ENCODE data around the gene TRIO.
"Not testable (repeated sequence)": the region's sequence is repeated elsewhere in the genome, so short reads cannot be mapped to it uniquely, and the experiment has no call there.

The TRIO gene

GRCh38 chr5:14525397-14525796 lies 382.3 kb downstream of the TRIO start:
- no peak for DNase-seq

- no peak for DNase-seq
Observed at GRCh38 chr5:14526493-14526892, 383.4 kb downstream of the TRIO start.

DNA sequence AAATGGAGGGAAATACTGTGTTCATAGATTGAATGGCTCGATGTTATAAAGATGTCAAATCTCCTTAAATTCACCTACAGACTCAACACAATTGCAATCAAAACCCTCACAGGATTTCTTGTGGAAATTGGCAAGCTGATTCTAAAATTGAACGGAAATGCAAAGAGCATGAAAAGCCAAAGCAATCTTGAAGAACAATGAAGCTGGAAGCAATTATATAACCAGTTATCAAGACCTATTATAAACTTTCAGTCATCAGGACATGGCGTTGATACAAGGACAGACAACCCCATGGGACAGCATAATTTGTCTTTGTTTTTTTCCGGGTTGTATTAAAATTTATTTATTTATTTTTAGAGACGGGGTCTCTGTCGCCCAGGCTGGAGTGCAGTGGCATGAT lies 385.0 kb downstream of the TRIO start:
- DNase-seq = no peak

DNA sequence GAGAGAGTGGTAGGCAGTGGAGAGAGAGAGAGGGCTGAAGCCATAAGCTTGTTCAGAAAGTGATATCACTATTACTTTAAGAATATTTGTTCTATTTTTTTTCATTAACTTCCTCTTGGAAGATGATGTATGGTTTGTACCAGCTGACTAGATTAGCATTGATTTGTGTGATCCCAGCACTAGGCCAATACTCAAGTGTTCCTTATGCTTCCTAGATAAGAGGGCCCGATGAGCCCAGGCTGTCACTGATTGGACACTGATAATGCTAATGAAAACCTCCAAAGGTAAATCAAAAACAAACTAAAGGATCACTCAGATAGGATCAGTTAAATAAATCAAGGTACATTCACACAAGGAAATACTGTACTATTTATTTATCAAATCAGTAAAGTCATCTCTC lies 385.8 kb downstream of the TRIO start:
- DNase-seq = no peak

DNA sequence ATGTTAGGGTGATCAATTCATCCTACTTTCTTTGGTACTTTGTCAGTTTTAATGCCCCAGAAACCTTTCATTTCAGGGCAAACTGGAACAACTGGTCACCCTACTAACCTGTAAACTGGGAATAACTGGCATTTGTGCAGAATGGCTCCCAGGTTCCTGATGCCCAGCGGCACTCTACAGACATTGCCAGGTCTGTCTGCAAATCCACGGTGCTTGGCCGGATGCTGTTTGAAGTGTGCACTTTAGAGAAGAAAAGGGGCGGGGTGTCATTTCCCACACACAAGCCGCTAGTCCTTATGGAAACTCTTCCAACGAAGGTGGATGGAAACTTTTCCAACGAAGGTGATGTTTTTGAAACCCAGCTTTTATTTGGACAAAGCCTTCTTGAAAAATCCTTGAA lies 388.5 kb downstream of the TRIO start:
- no peak for DNase-seq

DNA sequence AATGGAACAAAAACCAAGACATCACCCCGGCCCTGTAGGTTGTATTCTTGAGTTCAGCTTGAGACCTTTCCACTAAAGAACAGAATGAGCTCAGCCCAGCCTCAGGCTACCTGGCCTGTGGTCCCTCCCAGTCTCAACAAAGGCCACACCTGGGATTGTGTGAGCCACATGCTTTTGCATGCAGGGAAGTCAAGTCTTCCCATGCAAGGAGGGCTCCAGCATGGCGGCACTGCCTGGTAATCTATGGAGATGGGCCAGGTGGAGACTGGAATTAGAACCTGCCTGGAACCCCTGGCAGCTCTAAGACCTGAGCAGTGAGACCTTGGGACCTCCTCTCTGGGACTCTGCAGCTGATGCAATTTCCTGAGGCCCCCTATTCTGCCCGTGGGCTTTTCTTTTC lies 389.0 kb downstream of the TRIO start:
- no peak for DNase-seq

GRCh38 chr5:14534773-14535172 lies 391.6 kb downstream of the TRIO start:
- DNase-seq = no peak

DNA sequence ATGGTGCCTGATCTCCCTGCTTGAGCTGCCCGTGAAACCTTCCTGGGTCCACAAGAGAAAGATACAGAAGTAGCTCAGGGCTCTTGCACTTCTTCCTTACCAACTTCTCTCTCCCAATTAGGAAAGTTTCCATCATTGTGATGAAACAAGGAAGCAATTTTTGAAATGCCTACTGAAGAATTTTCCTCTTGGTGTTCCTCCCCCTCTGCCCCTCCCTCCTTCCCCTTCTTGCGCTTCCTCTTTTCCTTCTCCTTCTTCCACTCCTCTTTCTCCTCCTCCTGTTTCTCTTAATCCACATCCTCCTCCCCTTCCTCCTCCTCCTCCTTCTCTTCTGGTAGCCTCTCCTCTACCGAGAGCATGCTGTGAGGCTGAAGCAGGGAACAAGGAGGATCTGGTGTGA lies 402.2 kb downstream of the TRIO start:
- DNase-seq = no peak

DNA sequence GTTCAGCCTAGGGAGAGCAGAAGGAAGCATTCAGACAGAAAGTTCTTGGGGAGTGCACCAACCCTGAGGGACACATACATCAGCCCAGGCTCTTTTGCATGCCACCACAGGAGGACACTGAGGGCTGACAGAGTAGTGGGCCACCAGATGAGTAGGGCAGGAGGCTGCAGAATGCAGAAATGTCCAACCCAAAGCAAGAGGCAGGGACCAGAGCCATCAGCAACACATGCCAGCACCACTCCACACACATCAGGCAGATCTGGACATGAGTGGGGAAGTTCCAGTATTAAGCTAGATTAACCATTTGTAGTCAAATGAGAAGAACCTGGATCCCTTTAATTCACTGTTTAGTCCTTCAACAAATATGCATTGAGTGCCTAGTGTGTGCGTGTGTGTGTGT lies 402.7 kb downstream of the TRIO start:
- DNase-seq = no peak

GRCh38 chr5:14547666-14548065 lies 404.5 kb downstream of the TRIO start:
- peak; percentile 19 for DNase-seq

DNA sequence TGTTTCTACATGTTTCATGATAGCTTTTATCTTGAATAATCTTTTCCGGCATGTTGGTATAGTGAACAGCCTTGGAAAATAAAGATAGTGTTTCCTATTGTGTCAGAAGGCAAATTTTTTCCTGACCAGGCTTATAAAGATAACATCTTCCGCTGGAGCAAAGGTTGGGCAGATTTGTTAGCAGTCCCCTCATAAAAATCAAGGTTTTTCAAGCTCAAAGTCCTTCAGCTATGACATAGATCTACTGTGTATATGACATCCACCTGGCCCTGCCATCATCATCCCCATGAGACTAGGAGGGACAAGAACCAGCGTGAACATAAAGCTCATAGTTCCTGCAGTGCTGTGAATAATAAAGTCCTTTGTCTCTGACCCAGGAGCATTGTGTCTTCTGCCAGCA lies 408.1 kb downstream of the TRIO start:
- no peak for DNase-seq

- no peak for DNase-seq
Observed at GRCh38 chr5:14552017-14552416, 408.9 kb downstream of the TRIO start.

- not testable (repeated sequence) for DNase-seq
Observed at GRCh38 chr5:14554288-14554687, 411.1 kb downstream of the TRIO start.

DNA sequence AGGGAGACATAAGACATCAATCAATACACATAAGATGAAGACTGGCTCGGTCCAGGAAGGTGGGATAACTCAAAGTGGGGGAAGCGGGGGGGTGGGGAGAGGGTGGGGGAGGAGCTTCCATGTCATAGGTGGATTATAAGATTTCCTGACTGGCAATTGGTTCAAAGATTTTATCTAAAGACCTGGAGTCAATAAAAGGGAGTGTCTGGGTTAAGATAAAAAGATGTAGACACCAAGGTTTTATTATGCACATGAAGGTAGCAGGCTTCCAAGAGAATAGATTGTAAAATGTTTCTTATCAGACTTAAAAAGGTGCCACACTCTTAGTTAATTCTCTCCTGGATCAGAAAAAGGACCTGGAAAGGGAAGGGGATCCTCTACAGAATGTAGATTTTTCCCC lies 412.9 kb downstream of the TRIO start:
- no peak for DNase-seq

DNA sequence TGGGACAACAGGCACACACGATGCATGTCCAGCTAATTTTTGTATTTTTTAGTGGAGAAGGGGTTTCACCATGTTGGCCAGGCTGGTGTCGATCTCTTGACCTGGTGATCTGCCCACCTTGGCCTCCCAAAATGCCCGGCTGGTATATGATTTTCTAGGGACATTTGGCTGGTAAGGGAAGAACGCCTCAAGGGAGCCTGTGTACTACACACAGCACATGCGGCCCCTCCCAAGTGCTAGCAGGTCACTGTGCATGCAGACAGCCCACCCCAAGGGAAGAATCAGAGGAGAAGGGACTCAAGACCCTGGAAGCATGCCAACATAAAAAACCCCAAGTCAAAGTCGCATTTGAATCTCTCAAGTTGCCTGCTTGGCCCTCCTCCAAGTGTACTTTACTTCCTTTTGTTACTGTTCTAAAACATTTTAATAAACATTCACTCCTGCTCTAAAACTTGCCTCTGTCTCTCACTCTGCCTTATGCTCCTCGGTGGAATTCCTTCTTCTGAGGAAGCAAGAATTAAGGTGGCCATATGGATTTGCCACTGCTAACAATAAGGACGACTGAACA lies 414.1 kb downstream of the TRIO start:
- peak; percentile 32 for DNase-seq

DNA sequence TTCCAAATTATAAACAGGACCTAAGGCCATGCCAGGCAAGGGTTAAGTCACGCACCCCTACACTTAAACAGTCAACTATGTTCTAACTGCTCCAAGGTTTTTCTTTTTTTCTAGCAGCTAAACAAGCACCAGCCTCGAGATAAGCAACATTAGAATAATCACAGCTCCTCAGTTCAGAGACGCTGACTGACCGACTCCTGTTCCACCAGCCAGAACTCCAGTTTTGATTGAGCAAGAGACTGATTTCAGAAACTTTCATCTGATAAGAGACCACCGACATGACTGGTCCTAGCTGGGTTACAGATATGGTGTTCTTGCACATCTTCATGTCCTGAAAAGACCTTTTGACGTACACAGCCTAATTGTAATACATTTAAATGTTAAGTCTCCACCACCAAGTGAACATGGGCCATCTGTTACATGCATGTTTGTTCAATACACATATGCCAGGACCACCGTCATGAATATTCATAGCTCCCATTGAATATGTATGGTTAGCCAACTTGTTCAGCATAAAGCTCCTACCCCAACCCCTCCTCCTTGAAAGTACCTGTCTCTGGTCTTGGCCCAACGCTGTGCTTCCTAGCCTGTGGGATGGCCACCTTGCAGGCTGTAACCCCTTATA lies 414.8 kb downstream of the TRIO start:
- DNase-seq = peak; percentile 77

All from hematopoietic multipotent progenitor cell treated with erythropoietin and hydrocortisone succinate and interleukin-3 and kit ligand, for 6 days (in vitro differentiated cells).